ENCODE measurements around the gene HIBADH. TPM values are rescaled to one million over a fixed set of nuclear protein-coding genes. Genes with fewer than 3 reads are reported as not detected.

Gene HIBADH
- total RNA-seq, 1 donor from 2014 or later, result 21.5 TPM

- no peaks in the 10 kb centered on the region for H3K4me1 Mint-ChIP-seq
- H3K36me3 Mint-ChIP-seq (ENCODE audit: low read depth), result no peaks in the 10 kb centered on the region
- intact Hi-C loops (cut with micrococcal nuclease), result no loop called here
- H3K27me3 Mint-ChIP-seq, result no peaks in the 10 kb centered on the region
- DNase-seq, result no peak
- H3K27ac Mint-ChIP-seq, result no peak overlapping the region
- no peaks in the 10 kb centered on the region for H3K9me3 Mint-ChIP-seq
- H3K4me3 Mint-ChIP-seq, result no peak overlapping the region
These were observed 107.9 kb downstream of the HIBADH start for GRCh38 chr7:27554826-27555225.

DNA sequence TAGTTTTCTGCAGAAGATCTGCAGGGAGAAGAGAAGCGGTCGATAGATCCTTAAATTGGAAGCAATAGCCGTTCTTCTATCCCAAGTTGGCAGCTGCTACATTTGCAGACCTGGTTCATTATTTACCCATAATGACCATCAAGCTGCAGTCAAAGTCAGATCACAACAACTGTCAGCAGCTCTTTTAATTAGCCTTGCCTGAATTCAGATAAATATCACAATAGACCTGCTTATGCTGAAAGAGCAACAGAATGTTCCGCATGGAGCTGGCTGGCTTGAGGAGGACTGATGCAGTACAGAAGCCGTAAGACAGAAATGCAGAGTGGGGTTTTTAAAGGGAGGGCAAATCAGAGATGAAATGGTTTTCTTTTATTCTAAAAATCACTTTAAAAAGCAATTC lies 109.4 kb downstream of the HIBADH start:
- Mint-ChIP-seq H3K36me3 (ENCODE audit: low read depth) (no peaks in the 10 kb centered on the region), H3K27me3 (no peaks in the 10 kb centered on the region), H3K9me3 (no peaks in the 10 kb centered on the region), H3K4me1 (no peaks in the 10 kb centered on the region), H3K27ac (no peak overlapping the region), H3K4me3 (no peak overlapping the region)
- DNase-seq, result no peak
- intact Hi-C loops (cut with micrococcal nuclease), result no loop called here

DNA sequence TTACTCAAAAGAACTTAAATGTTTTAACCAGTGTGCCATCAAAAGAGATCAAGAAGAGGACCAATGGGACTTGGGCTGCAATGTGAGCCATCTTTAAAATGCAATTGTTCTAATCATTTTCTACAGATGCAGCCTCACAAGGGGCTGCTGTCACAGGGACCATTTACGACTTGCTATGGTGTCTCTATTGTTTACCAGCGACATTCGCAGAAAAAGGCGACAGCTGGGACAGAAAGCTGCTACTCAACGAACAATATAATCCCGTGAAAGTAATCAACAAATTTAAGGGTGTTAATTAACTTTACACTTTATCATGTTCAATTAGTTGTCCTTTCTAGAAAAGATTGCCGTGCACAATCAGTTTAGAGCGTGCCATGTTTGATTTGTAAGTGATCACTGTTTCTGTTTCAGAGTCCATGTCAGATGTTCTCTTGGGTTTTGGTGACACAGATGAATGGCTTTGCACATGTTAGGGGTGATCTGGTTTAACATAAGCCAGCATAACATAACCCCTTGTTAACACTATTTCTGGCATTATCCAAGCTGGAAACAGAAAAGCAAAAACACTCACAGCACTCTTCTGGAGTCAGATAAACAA lies 110.8 kb downstream of the HIBADH start:
- Mint-ChIP-seq H3K9me3 (no peaks in the 10 kb centered on the region), H3K27ac (no peak overlapping the region), H3K36me3 (ENCODE audit: low read depth) (no peaks in the 10 kb centered on the region), H3K4me1 (no peaks in the 10 kb centered on the region), H3K27me3 (no peaks in the 10 kb centered on the region), H3K4me3 (no peak overlapping the region)
- no peak for DNase-seq
- intact Hi-C loops (cut with micrococcal nuclease), result no loop called here

DNA sequence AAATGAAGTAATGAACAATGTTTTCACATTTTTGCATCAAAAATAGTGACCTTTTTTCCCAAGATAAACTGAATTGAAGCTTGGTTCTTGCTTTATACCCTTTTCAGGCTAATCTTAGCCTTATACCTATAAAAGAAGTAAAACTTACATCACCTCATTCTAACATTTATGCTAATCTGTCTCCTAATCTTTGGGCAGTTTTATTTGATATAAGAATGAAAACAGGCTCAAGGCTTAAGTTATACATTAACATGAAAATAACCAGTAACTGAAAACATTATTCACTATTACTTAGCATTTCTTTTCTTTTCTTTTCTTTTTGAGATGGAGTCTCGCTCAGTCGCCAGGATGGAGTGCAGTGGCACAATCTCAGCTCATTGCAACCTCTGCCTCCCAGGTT lies 113.1 kb downstream of the HIBADH start:
- intact Hi-C loops (cut with micrococcal nuclease), result no loop called here

GRCh38 chr7:27548304-27548703 lies 114.4 kb downstream of the HIBADH start:
- H3K27ac Mint-ChIP-seq, result no peak overlapping the region
- H3K9me3 Mint-ChIP-seq, result no peaks in the 10 kb centered on the region
- no peak overlapping the region for H3K4me3 Mint-ChIP-seq
- intact Hi-C loops (cut with micrococcal nuclease), result no loop called here
- no peaks in the 10 kb centered on the region for H3K4me1 Mint-ChIP-seq
- no peaks in the 10 kb centered on the region for H3K36me3 Mint-ChIP-seq (ENCODE audit: low read depth)
- H3K27me3 Mint-ChIP-seq, result no peaks in the 10 kb centered on the region
- no peak for DNase-seq

More for the DNA sequence above, 113.1 kb downstream of the HIBADH start:
- no peaks in the 10 kb centered on the region for H3K27me3 Mint-ChIP-seq
- H3K27ac Mint-ChIP-seq, result no peak overlapping the region
- H3K4me1 Mint-ChIP-seq, result no peaks in the 10 kb centered on the region
- H3K36me3 Mint-ChIP-seq (ENCODE audit: low read depth), result no peaks in the 10 kb centered on the region
- no peak overlapping the region for H3K4me3 Mint-ChIP-seq
- H3K9me3 Mint-ChIP-seq, result no peaks in the 10 kb centered on the region
- no peak for DNase-seq

DNA sequence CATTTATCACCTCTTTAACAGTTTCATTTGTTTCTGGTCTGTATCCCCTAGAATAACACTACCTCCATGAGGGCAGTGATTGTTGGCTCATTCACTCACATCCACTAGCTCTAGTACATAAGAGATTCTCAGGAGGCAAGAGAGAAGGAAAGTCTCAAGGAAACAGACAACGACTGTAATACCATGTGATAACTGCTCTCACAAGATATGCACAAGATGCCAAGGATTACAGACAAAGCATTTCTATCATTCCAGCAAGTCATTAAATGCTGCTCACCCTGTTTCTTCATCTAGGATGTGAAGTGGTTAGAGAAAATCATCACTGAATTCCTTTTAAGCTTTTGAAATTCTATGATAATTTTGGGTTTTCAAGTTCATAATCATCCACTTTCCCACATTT lies 115.3 kb downstream of the HIBADH start:
- DNase-seq, result no peak
- Mint-ChIP-seq H3K27ac (no peak overlapping the region), H3K27me3 (no peaks in the 10 kb centered on the region), H3K9me3 (no peaks in the 10 kb centered on the region), H3K4me1 (no peaks in the 10 kb centered on the region), H3K36me3 (ENCODE audit: low read depth) (no peaks in the 10 kb centered on the region), H3K4me3 (no peak overlapping the region)
- intact Hi-C loops (cut with micrococcal nuclease), result no loop called here

DNA sequence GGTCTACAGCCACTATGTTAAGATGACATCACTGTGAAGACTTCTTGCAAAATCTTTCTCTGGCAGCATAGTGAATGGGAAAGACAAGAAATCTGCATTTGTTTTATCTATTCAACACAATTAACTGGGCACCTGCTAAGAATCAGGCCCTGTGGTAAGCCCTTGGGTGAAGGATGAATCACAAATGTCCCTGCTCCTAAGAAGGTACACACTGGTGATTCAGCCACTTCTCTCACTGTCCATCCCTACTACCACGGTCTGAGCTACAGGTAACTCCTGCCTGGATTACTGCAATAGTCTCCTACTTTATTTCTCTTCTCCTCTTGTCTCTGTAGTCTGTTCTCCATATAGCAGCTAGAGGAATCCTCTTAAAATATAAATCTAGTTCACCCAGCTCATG lies 116.1 kb downstream of the HIBADH start:
- Mint-ChIP-seq H3K36me3 (ENCODE audit: low read depth) (peaks cover under 1% of the 10 kb centered on the region), H3K4me3 (no peak overlapping the region), H3K4me1 (no peaks in the 10 kb centered on the region), H3K9me3 (no peaks in the 10 kb centered on the region), H3K27ac (no peak overlapping the region), H3K27me3 (no peaks in the 10 kb centered on the region)
- DNase-seq, result no peak
- intact Hi-C loops (cut with micrococcal nuclease), result no loop called here

GRCh38 chr7:27535795-27536194 lies 126.9 kb downstream of the HIBADH start:
- H3K9me3 Mint-ChIP-seq, result no peaks in the 10 kb centered on the region
- no peak overlapping the region for H3K27ac Mint-ChIP-seq
- intact Hi-C loops (cut with micrococcal nuclease), result no loop called here
- DNase-seq, result no peak
- H3K4me3 Mint-ChIP-seq, result no peak overlapping the region
- H3K4me1 Mint-ChIP-seq, result no peaks in the 10 kb centered on the region
- H3K27me3 Mint-ChIP-seq, result no peaks in the 10 kb centered on the region
- peaks cover 10% of the 10 kb centered on the region for H3K36me3 Mint-ChIP-seq (ENCODE audit: low read depth)

DNA sequence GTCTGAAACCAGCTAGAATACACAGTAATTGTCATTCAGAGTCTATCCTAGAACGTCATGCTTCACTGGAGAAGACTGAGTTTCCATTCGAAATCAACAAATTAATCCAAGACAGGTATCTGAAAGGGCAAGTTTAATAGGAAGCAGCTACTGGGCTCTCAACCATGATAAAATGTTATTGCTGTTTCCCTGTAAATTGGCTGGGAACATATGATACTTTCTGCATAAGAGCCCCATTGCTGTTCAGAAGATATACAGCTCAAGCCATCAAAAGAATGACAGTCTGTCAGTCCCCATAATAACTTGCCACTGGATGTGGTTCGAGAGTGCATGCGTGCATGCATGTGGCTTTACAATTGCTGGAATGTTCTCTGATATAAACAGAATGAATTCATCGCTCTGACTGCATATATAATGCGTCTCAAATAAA lies 129.0 kb downstream of the HIBADH start:
- Mint-ChIP-seq H3K27ac (no peak overlapping the region), H3K36me3 (ENCODE audit: low read depth) (peaks cover 4% of the 10 kb centered on the region), H3K27me3 (no peaks in the 10 kb centered on the region), H3K9me3 (no peaks in the 10 kb centered on the region), H3K4me1 (no peaks in the 10 kb centered on the region), H3K4me3 (no peak overlapping the region)
- DNase-seq, result no peak
- intact Hi-C loops (cut with micrococcal nuclease), result no loop called here

GRCh38 chr7:27532314-27532713 lies 130.4 kb downstream of the HIBADH start:
- H3K27ac Mint-ChIP-seq, result no peak overlapping the region
- intact Hi-C loops (cut with micrococcal nuclease), result no loop called here
- no peak overlapping the region for H3K4me3 Mint-ChIP-seq
- H3K4me1 Mint-ChIP-seq, result no peaks in the 10 kb centered on the region
- no peaks in the 10 kb centered on the region for H3K27me3 Mint-ChIP-seq
- H3K36me3 Mint-ChIP-seq (ENCODE audit: low read depth), result peaks cover 4% of the 10 kb centered on the region
- no peak for DNase-seq
- no peaks in the 10 kb centered on the region for H3K9me3 Mint-ChIP-seq

- Mint-ChIP-seq H3K27ac (no peak overlapping the region), H3K27me3 (no peaks in the 10 kb centered on the region), H3K36me3 (ENCODE audit: low read depth) (peaks cover 7% of the 10 kb centered on the region), H3K4me3 (no peak overlapping the region), H3K9me3 (no peaks in the 10 kb centered on the region), H3K4me1 (no peaks in the 10 kb centered on the region)
- intact Hi-C loops (cut with micrococcal nuclease), result no loop called here
- no peak for DNase-seq
These were observed 135.4 kb downstream of the HIBADH start for GRCh38 chr7:27527348-27527714.

- H3K4me3 Mint-ChIP-seq, result no peak overlapping the region
- intact Hi-C loops (cut with micrococcal nuclease), result no loop called here
- H3K4me1 Mint-ChIP-seq, result no peaks in the 10 kb centered on the region
- H3K27me3 Mint-ChIP-seq, result no peaks in the 10 kb centered on the region
- H3K9me3 Mint-ChIP-seq, result no peaks in the 10 kb centered on the region
- DNase-seq, result no peak
- H3K36me3 Mint-ChIP-seq (ENCODE audit: low read depth), result peaks cover 7% of the 10 kb centered on the region
- no peak overlapping the region for H3K27ac Mint-ChIP-seq
These were observed 135.9 kb downstream of the HIBADH start for GRCh38 chr7:27526611-27527347.

GRCh38 chr7:27526131-27526530 lies 136.6 kb downstream of the HIBADH start:
- Mint-ChIP-seq H3K4me3 (no peak overlapping the region), H3K27me3 (no peaks in the 10 kb centered on the region), H3K36me3 (ENCODE audit: low read depth) (peaks cover 7% of the 10 kb centered on the region)

GRCh38 chr7:27523321-27523720 lies 139.4 kb downstream of the HIBADH start:
- intact Hi-C loops (cut with micrococcal nuclease), result no loop called here
- Mint-ChIP-seq H3K36me3 (ENCODE audit: low read depth) (peaks cover 3% of the 10 kb centered on the region), H3K4me1 (no peaks in the 10 kb centered on the region), H3K27ac (no peak overlapping the region), H3K9me3 (no peaks in the 10 kb centered on the region), H3K4me3 (no peak overlapping the region), H3K27me3 (no peaks in the 10 kb centered on the region)
- no peak for DNase-seq

More at GRCh38 chr7:27526131-27526530, 136.6 kb downstream of the HIBADH start:
- H3K9me3 Mint-ChIP-seq, result no peaks in the 10 kb centered on the region
- H3K4me1 Mint-ChIP-seq, result no peaks in the 10 kb centered on the region
- no peak overlapping the region for H3K27ac Mint-ChIP-seq
- intact Hi-C loops (cut with micrococcal nuclease), result no loop called here
- DNase-seq, result no peak

- Mint-ChIP-seq H3K27ac (no peak overlapping the region), H3K4me1 (no peaks in the 10 kb centered on the region), H3K36me3 (ENCODE audit: low read depth) (peaks cover 3% of the 10 kb centered on the region), H3K9me3 (no peaks in the 10 kb centered on the region), H3K27me3 (no peaks in the 10 kb centered on the region), H3K4me3 (no peak overlapping the region)
- intact Hi-C loops (cut with micrococcal nuclease), result no loop called here
- no peak for DNase-seq
These were observed 140.1 kb downstream of the HIBADH start for GRCh38 chr7:27522566-27522965.

All from activated CD4-positive, alpha-beta T cell treated with anti-CD3 and anti-CD28 coated beads, Interleukin-2, amount 10 ng/mL, durations not matched to agents 24 days and 14 days (primary cell).